Liver (tissue), 9 donors: Measurements from ENCODE around the gene ST6GALNAC5. TPM values are rescaled to one million over a fixed set of nuclear protein-coding genes. Genes with fewer than 3 reads are reported as not detected.

Experiments used
- DNase-seq: peaks from one replicate; pipeline ENCODE4 v3.0.0-alpha.2; 2017; ENCODE audit warnings: low spot score
- H3K27ac ChIP-seq, 2 donors: one replicate each; pipeline ENCODE4 v1.7.0; 2013; ENCODE audit warnings: inconsistent platforms in 2 of 2, low read length in 2 of 2, control low read depth in 1 of 2, low read depth in 1 of 2, mild to moderate bottlenecking in 1 of 2
- H3K27me3 ChIP-seq, 4 donors: one replicate each; pipeline versions ENCODE4 v1.6.1 to v1.7.0; 2013; ENCODE audit warnings: low read length in 3 of 4, inconsistent platforms in 1 of 4, mild to moderate bottlenecking in 1 of 4, moderate library complexity in 1 of 4; ENCODE audit not compliant: control insufficient read depth in 4 of 4, insufficient read depth in 4 of 4
- H3K36me3 ChIP-seq, 4 donors: one replicate each; pipeline versions ENCODE4 v1.6.1 to v1.7.0; 2013; ENCODE audit warnings: low read length in 3 of 4, mild to moderate bottlenecking in 3 of 4, low read depth in 1 of 4, moderate library complexity in 1 of 4; ENCODE audit not compliant: control insufficient read depth in 4 of 4, insufficient read depth in 3 of 4
- H3K4me1 ChIP-seq, 4 donors: one replicate each; pipeline versions ENCODE4 v1.6.1 to v1.7.0; 2013; ENCODE audit warnings: low read length in 3 of 4, mild to moderate bottlenecking in 3 of 4, moderate library complexity in 1 of 4; ENCODE audit not compliant: control insufficient read depth in 4 of 4, insufficient read depth in 4 of 4
- H3K4me3 ChIP-seq, 3 donors: one replicate each; pipeline versions ENCODE4 v1.6.1 to v1.7.0; 2013; ENCODE audit warnings: low read length in 3 of 3, control low read depth in 1 of 3, low read depth in 1 of 3, mild to moderate bottlenecking in 1 of 3
- H3K9ac ChIP-seq, 2 donors: one replicate each; pipeline ENCODE4 v1.7.0; 2013; ENCODE audit warnings: low read length in 2 of 2, mild to moderate bottlenecking in 2 of 2, moderate library complexity in 2 of 2, control low read depth in 1 of 2, low read depth in 1 of 2
- H3K9me3 ChIP-seq, 4 donors: one replicate each; pipeline versions ENCODE4 v1.6.1 to v1.7.0; 2013; ENCODE audit warnings: low read length in 3 of 4; ENCODE audit not compliant: control insufficient read depth in 4 of 4
- CTCF ChIP-seq: fragments of 150-350 bp; IDR thresholded peaks from 2 replicates; pipeline ENCODE4 v1.5.1; 2017; ENCODE audit warnings: improper control_type of control experiment, low read depth, low read length; ENCODE audit not compliant: missing input control
- EGR1 ChIP-seq, 2 donors: IDR thresholded peaks; 2 replicates each; pipeline ENCODE4 v1.6.1; 2016 to 2018; ENCODE audit warnings: antibody characterized with exemption in 2 of 2, low read depth in 2 of 2
- FOXA1 ChIP-seq: IDR thresholded peaks from 2 replicates; pipeline ENCODE4 v1.6.1; 2016; ENCODE audit warnings: antibody characterized with exemption
- FOXA2 ChIP-seq: IDR thresholded peaks from 2 replicates; pipeline ENCODE4 v1.6.1; 2016; ENCODE audit warnings: antibody characterized with exemption
- HNF4A ChIP-seq, 2 donors: conservative IDR thresholded peaks; 2 replicates each; pipeline ENCODE4 v1.6.1; 2016; ENCODE audit warnings: antibody characterized with exemption in 2 of 2, mild to moderate bottlenecking in 2 of 2
- JUND ChIP-seq, 2 donors: IDR thresholded peaks; 2 replicates each; pipeline ENCODE4 v1.6.1; 2016; ENCODE audit warnings: antibody characterized with exemption in 2 of 2
- NR2F2 ChIP-seq: IDR thresholded peaks from 2 replicates; pipeline ENCODE4 v1.6.1; 2016; ENCODE audit warnings: antibody characterized with exemption
- RAD21 ChIP-seq, 2 donors: IDR thresholded peaks; 2 replicates each; pipeline ENCODE4 v1.6.1; 2016; ENCODE audit warnings: antibody characterized with exemption in 2 of 2, mild to moderate bottlenecking in 2 of 2
- SP1 ChIP-seq: IDR thresholded peaks from 2 replicates; pipeline ENCODE4 v1.6.1; 2018; ENCODE audit warnings: antibody characterized with exemption, mild to moderate bottlenecking
- TAF1 ChIP-seq: conservative IDR thresholded peaks from 2 replicates; pipeline ENCODE4 v1.6.1; 2016; ENCODE audit warnings: antibody characterized with exemption, mild to moderate bottlenecking
- YY1 ChIP-seq: IDR thresholded peaks from 2 replicates; pipeline ENCODE4 v1.6.1; 2016; ENCODE audit warnings: antibody characterized with exemption, mild to moderate bottlenecking
- WGBS: extraction: QIAGEN DNeasy Blood & Tissue Kit; methylation state at CpG from one replicate; pipeline ENCODE4 v1.1.7; 2013; 5-methylcytosine and 5-hydroxymethylcytosine counted together
- polyA plus RNA-seq, 2 donors: library from polyadenylated mRNA; stranded (reverse) in 1 of 2; unstranded in 1 of 2; fragments of 200-250 nt in 1 of 2; fragments of >200 nt in 1 of 2; fragmentation: Nextera tagmentation in 1 of 2; extraction: Ambion mirVana in 1 of 2; gene quantifications; one replicate each; pipeline versions ENCODE4 v1.2.1 to v1.2.3, GENCODE V29; 2013 to 2015
- total RNA-seq, 2 donors: library from RNA; depleted of rRNA; stranded (reverse); fragments of >200 nt; gene quantifications; one replicate each; pipeline ENCODE4 v1.2.3, GENCODE V29; 2014
- TF ChIP-seq, protein P1 (sequence below): IDR thresholded peaks from 2 replicates; pipeline ENCODE4 v1.6.1; 2016; ENCODE audit warnings: antibody characterized with exemption
- TF ChIP-seq, protein P2 (sequence below): IDR thresholded peaks from 2 replicates; pipeline ENCODE4 v1.6.1; 2016; ENCODE audit warnings: antibody characterized with exemption, mild to moderate bottlenecking
- donor health status: healthy.
- donor health status: healthy.
- donor health status: healthy.
- donor health status: healthy.
- donor health status: healthy.

The ST6GALNAC5 gene
- total and polyA plus RNA-seq, 4 donors, result 0.09 to 0.17 TPM; not detected in 2

- Histone ChIP-seq H3K9ac (no peak overlapping the region), H3K27ac (no peak overlapping the region), H3K4me1 (no peaks in the 10 kb centered on the region), H3K4me3 (no peak overlapping the region), H3K27me3 (no peaks in the 10 kb centered on the region), H3K36me3 (no peaks in the 10 kb centered on the region), H3K9me3 (no peaks in the 10 kb centered on the region)
- no peak for DNase-seq
- TF ChIP-seq NR2F2 (no peak), EGR1 (IDR thresholded peaks at IDR 0.05; ENCODE audit: low read depth in 2 of 2) (no peak)
Measured at GRCh38 chr1:76824106-76824505, 43.2 kb upstream of the ST6GALNAC5 start.

GRCh38 chr1:76826072-76826845 lies 41.0 kb upstream of the ST6GALNAC5 start:
- Histone ChIP-seq H3K4me1 (no peaks in the 10 kb centered on the region), H3K4me3 (no peak overlapping the region), H3K27ac (no peak overlapping the region), H3K9ac (no peak overlapping the region), H3K9me3 (no peaks in the 10 kb centered on the region), H3K36me3 (no peaks in the 10 kb centered on the region), H3K27me3 (peaks cover 0 to under 1% (median 0%) of the 10 kb centered on the region in 4 donors)
- TF ChIP-seq, protein P1, sequence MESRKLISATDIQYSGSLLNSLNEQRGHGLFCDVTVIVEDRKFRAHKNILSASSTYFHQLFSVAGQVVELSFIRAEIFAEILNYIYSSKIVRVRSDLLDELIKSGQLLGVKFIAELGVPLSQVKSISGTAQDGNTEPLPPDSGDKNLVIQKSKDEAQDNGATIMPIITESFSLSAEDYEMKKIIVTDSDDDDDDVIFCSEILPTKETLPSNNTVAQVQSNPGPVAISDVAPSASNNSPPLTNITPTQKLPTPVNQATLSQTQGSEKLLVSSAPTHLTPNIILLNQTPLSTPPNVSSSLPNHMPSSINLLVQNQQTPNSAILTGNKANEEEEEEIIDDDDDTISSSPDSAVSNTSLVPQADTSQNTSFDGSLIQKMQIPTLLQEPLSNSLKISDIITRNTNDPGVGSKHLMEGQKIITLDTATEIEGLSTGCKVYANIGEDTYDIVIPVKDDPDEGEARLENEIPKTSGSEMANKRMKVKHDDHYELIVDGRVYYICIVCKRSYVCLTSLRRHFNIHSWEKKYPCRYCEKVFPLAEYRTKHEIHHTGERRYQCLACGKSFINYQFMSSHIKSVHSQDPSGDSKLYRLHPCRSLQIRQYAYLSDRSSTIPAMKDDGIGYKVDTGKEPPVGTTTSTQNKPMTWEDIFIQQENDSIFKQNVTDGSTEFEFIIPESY, result no peak
- TF ChIP-seq FOXA1 (no peak), NR2F2 (no peak), JUND (IDR thresholded peaks at IDR 0.05) (no peak), CTCF (no peak)
- DNase-seq, result no peak
- WGBS, result 69% methylated on average over 4 of the region's 4 CpGs

- Histone ChIP-seq H3K4me1 (no peaks in the 10 kb centered on the region), H3K36me3 (no peaks in the 10 kb centered on the region), H3K27ac (no peak overlapping the region), H3K9ac (no peak overlapping the region), H3K27me3 (peaks cover 0 to 3% (median 0%) of the 10 kb centered on the region in 4 donors), H3K9me3 (no peaks in the 10 kb centered on the region), H3K4me3 (no peak overlapping the region)
- DNase-seq, result no peak
- TF ChIP-seq EGR1 (IDR thresholded peaks at IDR 0.05; ENCODE audit: low read depth in 2 of 2), result no peak
- TF ChIP-seq, protein P2, sequence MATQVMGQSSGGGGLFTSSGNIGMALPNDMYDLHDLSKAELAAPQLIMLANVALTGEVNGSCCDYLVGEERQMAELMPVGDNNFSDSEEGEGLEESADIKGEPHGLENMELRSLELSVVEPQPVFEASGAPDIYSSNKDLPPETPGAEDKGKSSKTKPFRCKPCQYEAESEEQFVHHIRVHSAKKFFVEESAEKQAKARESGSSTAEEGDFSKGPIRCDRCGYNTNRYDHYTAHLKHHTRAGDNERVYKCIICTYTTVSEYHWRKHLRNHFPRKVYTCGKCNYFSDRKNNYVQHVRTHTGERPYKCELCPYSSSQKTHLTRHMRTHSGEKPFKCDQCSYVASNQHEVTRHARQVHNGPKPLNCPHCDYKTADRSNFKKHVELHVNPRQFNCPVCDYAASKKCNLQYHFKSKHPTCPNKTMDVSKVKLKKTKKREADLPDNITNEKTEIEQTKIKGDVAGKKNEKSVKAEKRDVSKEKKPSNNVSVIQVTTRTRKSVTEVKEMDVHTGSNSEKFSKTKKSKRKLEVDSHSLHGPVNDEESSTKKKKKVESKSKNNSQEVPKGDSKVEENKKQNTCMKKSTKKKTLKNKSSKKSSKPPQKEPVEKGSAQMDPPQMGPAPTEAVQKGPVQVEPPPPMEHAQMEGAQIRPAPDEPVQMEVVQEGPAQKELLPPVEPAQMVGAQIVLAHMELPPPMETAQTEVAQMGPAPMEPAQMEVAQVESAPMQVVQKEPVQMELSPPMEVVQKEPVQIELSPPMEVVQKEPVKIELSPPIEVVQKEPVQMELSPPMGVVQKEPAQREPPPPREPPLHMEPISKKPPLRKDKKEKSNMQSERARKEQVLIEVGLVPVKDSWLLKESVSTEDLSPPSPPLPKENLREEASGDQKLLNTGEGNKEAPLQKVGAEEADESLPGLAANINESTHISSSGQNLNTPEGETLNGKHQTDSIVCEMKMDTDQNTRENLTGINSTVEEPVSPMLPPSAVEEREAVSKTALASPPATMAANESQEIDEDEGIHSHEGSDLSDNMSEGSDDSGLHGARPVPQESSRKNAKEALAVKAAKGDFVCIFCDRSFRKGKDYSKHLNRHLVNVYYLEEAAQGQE, result no peak
- TF ChIP-seq FOXA2, result no peak
- no peak for TF ChIP-seq SP1
- TF ChIP-seq RAD21 (IDR thresholded peaks at IDR 0.05), result no peak
- no peak for TF ChIP-seq TAF1
- no peak for TF ChIP-seq HNF4A (conservative IDR thresholded peaks at IDR 0.05)
- no peak for TF ChIP-seq NR2F2
- no peak for TF ChIP-seq YY1
- WGBS, result 65% methylated on average over 2 of the region's 2 CpGs
Measured at GRCh38 chr1:76827066-76827465, 40.2 kb upstream of the ST6GALNAC5 start.
